Measurements from ENCODE around the gene FEM1A. TPM values are rescaled to one million over a fixed set of nuclear protein-coding genes. Genes with fewer than 3 reads are reported as not detected.
"Not testable (repeated sequence)": the region's sequence is repeated elsewhere in the genome, so short reads cannot be mapped to it uniquely, and the experiment has no call there.

Gene FEM1A
- total and polyA plus RNA-seq, 2 donors (not counting 1 experiment from before 2014, with no cell fraction given) = 3.2 to 10.1 TPM

GRCh38 chr19:4780860-4781259 lies 10.7 kb upstream of the FEM1A start:
- H2AFZ ChIP-seq (ENCODE audit: low read length) = no peak overlapping the region
- TF ChIP-seq, protein P1, sequence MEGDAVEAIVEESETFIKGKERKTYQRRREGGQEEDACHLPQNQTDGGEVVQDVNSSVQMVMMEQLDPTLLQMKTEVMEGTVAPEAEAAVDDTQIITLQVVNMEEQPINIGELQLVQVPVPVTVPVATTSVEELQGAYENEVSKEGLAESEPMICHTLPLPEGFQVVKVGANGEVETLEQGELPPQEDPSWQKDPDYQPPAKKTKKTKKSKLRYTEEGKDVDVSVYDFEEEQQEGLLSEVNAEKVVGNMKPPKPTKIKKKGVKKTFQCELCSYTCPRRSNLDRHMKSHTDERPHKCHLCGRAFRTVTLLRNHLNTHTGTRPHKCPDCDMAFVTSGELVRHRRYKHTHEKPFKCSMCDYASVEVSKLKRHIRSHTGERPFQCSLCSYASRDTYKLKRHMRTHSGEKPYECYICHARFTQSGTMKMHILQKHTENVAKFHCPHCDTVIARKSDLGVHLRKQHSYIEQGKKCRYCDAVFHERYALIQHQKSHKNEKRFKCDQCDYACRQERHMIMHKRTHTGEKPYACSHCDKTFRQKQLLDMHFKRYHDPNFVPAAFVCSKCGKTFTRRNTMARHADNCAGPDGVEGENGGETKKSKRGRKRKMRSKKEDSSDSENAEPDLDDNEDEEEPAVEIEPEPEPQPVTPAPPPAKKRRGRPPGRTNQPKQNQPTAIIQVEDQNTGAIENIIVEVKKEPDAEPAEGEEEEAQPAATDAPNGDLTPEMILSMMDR (conservative IDR thresholded peaks at IDR 0.05 in 1 of 2, IDR thresholded peaks at IDR 0.05 in 1 of 2; ENCODE audit: low read depth in 1 of 2, low read length in 2 of 2) = no peak
- no peak for TF ChIP-seq EZH2 (IDR thresholded peaks at IDR 0.05; ENCODE audit: low read length, missing control alignments)
- H3K79me2 ChIP-seq (ENCODE audit: control insufficient read depth, insufficient read depth, low read length) = no peaks in the 10 kb centered on the region
- no peak overlapping the region for H3K4me2 ChIP-seq (ENCODE audit: extremely low read depth, insufficient read depth, low read length)
- no peaks in the 10 kb centered on the region for H3K36me3 ChIP-seq (ENCODE audit: control insufficient read depth, insufficient read depth, low read length)
- no peaks in the 10 kb centered on the region for H3K4me1 ChIP-seq (ENCODE audit: control insufficient read depth, extremely low read depth, insufficient read depth, low read length)
- H3K4me3 ChIP-seq (replicated peaks in 1 of 4; ENCODE audit: control extremely low read depth in 1 of 4, insufficient read depth in 1 of 4, low read depth in 3 of 4, low read length in 4 of 4) = no peak overlapping the region
- H3K27me3 ChIP-seq (ENCODE audit: control insufficient read depth, insufficient read depth, low read length) = peaks cover 3% of the 10 kb centered on the region
- no peak overlapping the region for H3K27ac ChIP-seq (ENCODE audit: insufficient read depth, low read length)
- no peak overlapping the region for H3K9ac ChIP-seq (ENCODE audit: insufficient read depth, low read length)
- H3K9me3 ChIP-seq (ENCODE audit: control insufficient read depth, insufficient read depth, low read depth, low read length) = no peaks in the 10 kb centered on the region
- DNase-seq (ENCODE audit: low read depth in 2 of 2) = no peak
- no peaks in the 10 kb centered on the region for H4K20me1 ChIP-seq (ENCODE audit: control insufficient read depth, extremely low read depth, insufficient read depth, low read length)

DNA sequence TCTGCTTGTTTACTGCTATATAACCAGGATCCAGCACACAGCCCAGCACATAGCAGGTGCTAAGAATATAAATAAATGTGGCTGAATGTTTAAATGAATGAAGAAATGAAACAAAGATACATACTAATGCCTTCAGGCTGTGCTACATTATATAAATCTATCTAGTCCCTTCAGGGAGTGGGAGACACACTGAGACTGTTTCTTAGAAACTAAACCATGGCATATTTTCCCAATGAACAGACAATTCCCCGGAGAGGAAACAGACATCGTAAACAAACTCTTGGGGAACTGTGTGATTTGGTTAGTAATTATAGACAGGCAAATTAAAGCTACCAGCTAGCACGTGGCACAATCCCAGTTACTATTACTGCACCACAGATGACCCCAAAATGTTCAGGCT lies 9.7 kb upstream of the FEM1A start:
- Histone ChIP-seq H4K20me1 (ENCODE audit: control insufficient read depth, extremely low read depth, insufficient read depth, low read length) (no peaks in the 10 kb centered on the region), H3K4me2 (ENCODE audit: extremely low read depth, insufficient read depth, low read length) (no peak overlapping the region), H3K9ac (ENCODE audit: insufficient read depth, low read length) (no peak overlapping the region), H3K4me1 (ENCODE audit: control insufficient read depth, extremely low read depth, insufficient read depth, low read length) (no peaks in the 10 kb centered on the region), H3K36me3 (ENCODE audit: control insufficient read depth, insufficient read depth, low read length) (no peaks in the 10 kb centered on the region), H3K27me3 (ENCODE audit: control insufficient read depth, insufficient read depth, low read length) (peaks cover 2% of the 10 kb centered on the region), H3K27ac (ENCODE audit: insufficient read depth, low read length) (no peak overlapping the region), H3K4me3 (replicated peaks in 1 of 4; ENCODE audit: control extremely low read depth in 1 of 4, insufficient read depth in 1 of 4, low read depth in 3 of 4, low read length in 4 of 4) (no peak overlapping the region), H3K79me2 (ENCODE audit: control insufficient read depth, insufficient read depth, low read length) (no peaks in the 10 kb centered on the region), H3K9me3 (ENCODE audit: control insufficient read depth, insufficient read depth, low read depth, low read length) (no peaks in the 10 kb centered on the region), H2AFZ (ENCODE audit: low read length) (no peak overlapping the region)
- DNase-seq (ENCODE audit: low read depth in 2 of 2) = no peak
- no peak for TF ChIP-seq EZH2 (IDR thresholded peaks at IDR 0.05; ENCODE audit: low read length, missing control alignments)
- TF ChIP-seq, protein P1 (conservative IDR thresholded peaks at IDR 0.05 in 1 of 2, IDR thresholded peaks at IDR 0.05 in 1 of 2; ENCODE audit: low read depth in 1 of 2, low read length in 2 of 2) = no peak

- H4K20me1 ChIP-seq (ENCODE audit: control insufficient read depth, extremely low read depth, insufficient read depth, low read length); H3K9ac ChIP-seq (ENCODE audit: insufficient read depth, low read length); H3K4me3 ChIP-seq (replicated peaks in 1 of 4; ENCODE audit: control extremely low read depth in 1 of 4, insufficient read depth in 1 of 4, low read depth in 3 of 4, low read length in 4 of 4); H3K4me2 ChIP-seq (ENCODE audit: extremely low read depth, insufficient read depth, low read length); H3K4me1 ChIP-seq (ENCODE audit: control insufficient read depth, extremely low read depth, insufficient read depth, low read length); H3K36me3 ChIP-seq (ENCODE audit: control insufficient read depth, insufficient read depth, low read length); H3K27ac ChIP-seq (ENCODE audit: insufficient read depth, low read length); DNase-seq (ENCODE audit: low read depth in 2 of 2); H2AFZ ChIP-seq (ENCODE audit: low read length); H3K79me2 ChIP-seq (ENCODE audit: control insufficient read depth, insufficient read depth, low read length); H3K27me3 ChIP-seq (ENCODE audit: control insufficient read depth, insufficient read depth, low read length); H3K9me3 ChIP-seq (ENCODE audit: control insufficient read depth, insufficient read depth, low read depth, low read length): not testable (repeated sequence)
These were observed 5.0 kb upstream of the FEM1A start for GRCh38 chr19:4786412-4787016.

DNA sequence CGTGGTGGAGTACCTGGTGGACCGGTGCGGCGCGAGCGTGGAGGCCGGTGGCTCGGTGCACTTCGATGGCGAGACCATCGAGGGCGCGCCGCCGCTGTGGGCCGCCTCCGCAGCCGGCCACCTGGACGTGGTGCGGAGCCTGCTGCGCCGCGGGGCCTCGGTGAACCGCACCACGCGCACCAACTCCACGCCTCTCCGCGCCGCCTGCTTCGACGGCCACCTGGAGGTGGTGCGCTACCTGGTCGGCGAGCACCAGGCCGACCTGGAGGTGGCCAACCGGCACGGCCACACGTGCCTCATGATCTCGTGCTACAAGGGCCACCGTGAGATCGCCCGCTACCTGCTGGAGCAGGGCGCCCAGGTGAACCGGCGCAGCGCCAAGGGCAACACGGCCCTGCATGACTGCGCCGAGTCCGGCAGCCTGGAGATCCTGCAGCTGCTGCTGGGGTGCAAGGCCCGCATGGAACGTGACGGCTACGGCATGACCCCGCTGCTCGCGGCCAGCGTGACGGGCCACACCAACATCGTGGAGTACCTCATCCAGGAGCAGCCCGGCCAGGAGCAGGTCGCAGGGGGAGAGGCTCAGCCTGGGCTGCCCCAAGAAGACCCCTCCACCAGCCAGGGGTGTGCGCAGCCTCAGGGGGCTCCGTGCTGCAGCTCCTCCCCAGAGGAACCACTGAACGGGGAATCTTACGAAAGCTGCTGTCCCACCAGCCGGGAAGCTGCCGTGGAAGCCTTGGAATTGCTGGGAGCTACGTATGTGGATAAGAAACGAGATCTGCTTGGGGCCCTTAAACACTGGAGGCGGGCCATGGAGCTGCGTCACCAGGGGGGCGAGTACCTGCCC lies 708 bp downstream of the FEM1A start:
- Histone ChIP-seq H2AFZ (ENCODE audit: low read length) (peak overlapping the region; percentile 85), H3K79me2 (ENCODE audit: control insufficient read depth, insufficient read depth, low read length) (peaks cover 39% of the 10 kb centered on the region), H3K4me2 (ENCODE audit: extremely low read depth, insufficient read depth, low read length) (peak overlapping the region; percentile 80), H3K4me3 (replicated peaks in 1 of 4; ENCODE audit: control extremely low read depth in 1 of 4, insufficient read depth in 1 of 4, low read depth in 3 of 4, low read length in 4 of 4) (peak overlapping the region; percentile 52 to 86 (median 78)), H3K36me3 (ENCODE audit: control insufficient read depth, insufficient read depth, low read length) (peaks cover 18% of the 10 kb centered on the region), H3K9ac (ENCODE audit: insufficient read depth, low read length) (peak overlapping the region; percentile 96), H3K27ac (ENCODE audit: insufficient read depth, low read length) (peak overlapping the region; percentile 90)
- H3K27me3 ChIP-seq (ENCODE audit: control insufficient read depth, insufficient read depth, low read length); DNase-seq (ENCODE audit: low read depth in 2 of 2); H4K20me1 ChIP-seq (ENCODE audit: control insufficient read depth, extremely low read depth, insufficient read depth, low read length); H3K9me3 ChIP-seq (ENCODE audit: control insufficient read depth, insufficient read depth, low read depth, low read length); H3K4me1 ChIP-seq (ENCODE audit: control insufficient read depth, extremely low read depth, insufficient read depth, low read length): not testable (repeated sequence)

DNA sequence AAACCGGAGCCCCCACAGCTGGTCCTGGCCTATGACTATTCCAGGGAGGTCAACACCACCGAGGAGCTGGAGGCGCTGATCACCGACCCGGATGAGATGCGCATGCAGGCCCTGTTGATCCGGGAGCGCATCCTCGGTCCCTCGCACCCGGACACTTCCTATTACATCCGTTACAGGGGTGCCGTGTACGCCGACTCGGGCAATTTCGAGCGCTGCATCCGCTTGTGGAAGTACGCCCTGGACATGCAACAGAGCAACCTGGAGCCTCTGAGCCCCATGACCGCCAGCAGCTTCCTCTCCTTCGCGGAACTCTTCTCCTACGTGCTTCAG lies 1.3 kb downstream of the FEM1A start:
- H3K9ac ChIP-seq (ENCODE audit: insufficient read depth, low read length) = not testable (repeated sequence)

More for the DNA sequence above, 1.3 kb downstream of the FEM1A start:
- H3K9me3 ChIP-seq (ENCODE audit: control insufficient read depth, insufficient read depth, low read depth, low read length); DNase-seq (ENCODE audit: low read depth in 2 of 2); H2AFZ ChIP-seq (ENCODE audit: low read length); H4K20me1 ChIP-seq (ENCODE audit: control insufficient read depth, extremely low read depth, insufficient read depth, low read length); H3K27me3 ChIP-seq (ENCODE audit: control insufficient read depth, insufficient read depth, low read length); H3K4me1 ChIP-seq (ENCODE audit: control insufficient read depth, extremely low read depth, insufficient read depth, low read length): not testable (repeated sequence)
- H3K36me3 ChIP-seq (ENCODE audit: control insufficient read depth, insufficient read depth, low read length) = peaks cover 18% of the 10 kb centered on the region
- peak overlapping the region in 3 of 4 experiments; percentile 75 to 86 (median 80) for H3K4me3 ChIP-seq (replicated peaks in 1 of 4; ENCODE audit: control extremely low read depth in 1 of 4, insufficient read depth in 1 of 4, low read depth in 3 of 4, low read length in 4 of 4)
- H3K79me2 ChIP-seq (ENCODE audit: control insufficient read depth, insufficient read depth, low read length) = peaks cover 39% of the 10 kb centered on the region
- peak overlapping the region; percentile 90 for H3K27ac ChIP-seq (ENCODE audit: insufficient read depth, low read length)
- H3K4me2 ChIP-seq (ENCODE audit: extremely low read depth, insufficient read depth, low read length) = peak overlapping the region; percentile 80
